ENCODE results near the gene ATG3.
A peak's percentile ranks its signal among the peaks of the same experiment; 100 is the strongest.

Gene ATG3

GRCh38 chr3:112482675-112483074, 79.1 kb downstream of the ATG3 start:
- Mint-ChIP-seq H3K27me3 (no peaks in the 10 kb centered on the region), H3K4me1 (ENCODE audit: low read depth in 2 of 2) (peaks cover 24 to 36% of the 10 kb centered on the region in 2 donors), H3K27ac (peak overlapping the region in 1 of 2 donors; percentile 49), H3K4me3 (peak overlapping the region in 1 of 2 donors; percentile 42), H3K9me3 (peaks cover 0 to 2% of the 10 kb centered on the region in 2 donors), H3K36me3 (ENCODE audit: insufficient read depth) (peaks cover 19% of the 10 kb centered on the region)
- DNase-seq, result no peak
- ATAC-seq (replicated peaks), result no peak

All from effector memory CD8-positive, alpha-beta T cell (primary cell).